Heart left ventricle (tissue), 13 donors: Measurements from ENCODE around the gene CLDN6.

Source experiments
- CTCF ChIP-seq, 12 donors: fragments of 200-600 bp; sonication (generic) in 4 of 12; IDR thresholded peaks; one replicate each; pipeline versions ENCODE4 v1.5.0 to v1.8.0; 2018 to 2022; ENCODE audit warnings: antibody characterized with exemption in 12 of 12, mild to moderate bottlenecking in 5 of 12
- POLR2A ChIP-seq, 2 donors: fragments of 450-650 bp; IDR thresholded peaks; one replicate each; pipeline ENCODE4 v1.6.1; 2017; ENCODE audit warnings: antibody characterized with exemption in 2 of 2, mild to moderate bottlenecking in 2 of 2, moderate library complexity in 2 of 2
- donor health status: ischemic (EF 13 %, LVEDD 7.1; RV severe dilation, severe dysfunction).
- donor health status: DM: no; HTN: yes; CAD: no.
- donor health status: DM: no; HTN: no; CAD: no.
- donor health status: ischemic (EF 25% LVEDD 6.9; RV normal size, moderate dysfunction).
- donor health status: ischemic (EF 25% LVEDD 5.7; RV mildly dilated, moderate dysfunction).
- donor health status: ischemic (EF 35%, LVEDD 5.7; RV mildly dilated, moderate dysfunction).
- donor health status: nonischemic (EF 11% LVEDD 7.7; RV severe dilation, severe dysfunction).
- donor health status: DM: yes; HTN: yes; CAD: no.
- donor health status: PGD.
- donor health status: ischemic (EF 29% LVEDD 5.4; RV normal size, mild dysfunction).
- donor health status: nonischemic (EF 23%, LVEDD 6.1; RV moderate dilation, normal function).

GRCh38 chr16:3059723-3060242 lies 41.8 kb upstream of the CLDN6 start:
- TF ChIP-seq POLR2A (IDR thresholded peaks at IDR 0.05) (no peak), CTCF (IDR thresholded peaks at IDR 0.05) (no peak)
